ENCODE measurements around the gene MINK1.

GRCh38 chr17:4908301-4908700 is 75.2 kb downstream of the MINK1 start:
- no peak for TF ChIP-seq CTCF (conservative IDR thresholded peaks at IDR 0.05 in 1 of 2, IDR thresholded peaks at IDR 0.05 in 1 of 2; ENCODE audit: extremely low read depth in 1 of 2, insufficient read depth in 1 of 2, low read depth in 1 of 2, low read length in 2 of 2)
- TF ChIP-seq EZH2 (IDR thresholded peaks at IDR 0.05; ENCODE audit: borderline replicate concordance, low read length) = no peak

Data from mammary epithelial cell (primary cell).